Adrenal gland (tissue), 12 donors: Measurements from ENCODE around the gene PXMP2. TPM values are rescaled to one million over a fixed set of nuclear protein-coding genes. Genes with fewer than 3 reads are reported as not detected.
A peak's percentile ranks its signal among the peaks of the same experiment; 100 is the strongest.

Experiments used
- DNase-seq, 7 donors: peaks; one replicate each; pipeline ENCODE4 v3.0.0-alpha.2; 2019 to 2020
- H3K27ac ChIP-seq, 5 donors: fragments of 200-600 bp; sonication (generic) in 4 of 5; 1 replicate in 3 of 5; 2 replicates in 2 of 5; pipeline versions ENCODE4 v1.5.1 to v1.8.0; 2016 to 2020; ENCODE audit warnings: mild to moderate bottlenecking in 1 of 5
- H3K27me3 ChIP-seq: fragments of 200-600 bp; 2 replicates; pipeline ENCODE4 v1.8.0; 2021
- H3K36me3 ChIP-seq, 2 donors: fragments of 200-600 bp; replicated peaks in 1 of 2; 1 replicate in 1 of 2; 2 replicates in 1 of 2; pipeline versions ENCODE4 v1.5.1 to v1.8.0; 2018 to 2022
- H3K4me1 ChIP-seq, 2 donors: fragments of 200-600 bp; replicated peaks in 1 of 2; 1 replicate in 1 of 2; 2 replicates in 1 of 2; pipeline versions ENCODE4 v1.5.1 to v1.8.0; 2018 to 2021
- H3K4me3 ChIP-seq, 4 donors: fragments of 200-600 bp; sonication (generic) in 3 of 4; one replicate each; pipeline ENCODE4 v1.5.1; 2016 to 2018
- H3K9me3 ChIP-seq, 3 donors: fragments of 200-600 bp; sonication (generic) in 1 of 3; replicated peaks in 1 of 3; 1 replicate in 2 of 3; 2 replicates in 1 of 3; pipeline versions ENCODE4 v1.5.1 to v1.8.0; 2016 to 2021
- POLR2A ChIP-seq, 2 donors: fragments of 450-650 bp; IDR thresholded peaks; one replicate each; pipeline ENCODE4 v1.6.1; 2017; ENCODE audit warnings: antibody characterized with exemption in 2 of 2, mild to moderate bottlenecking in 2 of 2, moderate library complexity in 1 of 2
- WGBS, 4 donors: extraction: QIAGEN DNeasy Blood & Tissue Kit in 2 of 4; methylation state at CpG; one replicate each; pipeline versions ENCODE4 v1.1.5 to v1.1.7; 2013 to 2017; 5-methylcytosine and 5-hydroxymethylcytosine counted together
- intact Hi-C, 2 donors: fragments of 100-400 bp; cut with DNase I; formaldehyde crosslinking; loops; one replicate each; pipeline versions ENCODE4 v1.14.1 to v1.15.0; 2022 to 2023
- polyA plus RNA-seq, 3 donors: library from polyadenylated mRNA; stranded (reverse); fragments of 200-250 nt in 2 of 3; fragments of 350-450 nt in 1 of 3; fragmentation: Illumina TruSeq in 1 of 3; extraction: RNeasy Lipid Tissue Mini Kit (QIAGEN cat#74804) in 1 of 3; gene quantifications; one replicate each; pipeline ENCODE4 v1.2.3, GENCODE V29; 2013 to 2014
- total RNA-seq, 9 donors: library from RNA; depleted of rRNA in 4 of 9; stranded (reverse); fragments of >200 nt in 4 of 9; fragments of 120-200 nt in 1 of 9; fragmentation: NEBNext Ultra II Directional in 1 of 9; extraction: Animal tissue kit (Norgen Biotek cat#: 25700) in 1 of 9; gene quantifications; one replicate each; pipeline versions ENCODE4 v1.1.0 to v1.2.4, GENCODE V29; 2013 to 2023
- TF ChIP-seq, protein P1 (sequence below), 6 experiments: fragments of 450-650 bp in 4 of 6; fragments of 200-600 bp in 2 of 6; sonication (generic) in 1 of 6; IDR thresholded peaks; 1 replicate in 5 of 6; 2 replicates in 1 of 6; pipeline versions ENCODE4 v1.5.1 to v1.8.0; 2016 to 2021; ENCODE audit warnings: antibody characterized with exemption in 6 of 6, mild to moderate bottlenecking in 2 of 6, moderate library complexity in 1 of 6
- donor health status: healthy with polysubstance abuse.
- donor health status: Bipolar disorder and iron deficiency.
- donor health status: DM: yes; HTN: yes; CAD: no.
- donor health status: DM: no; HTN: no; CAD: no.
- donor health status: DM: no; HTN: no; CAD: no.
- donor health status: DM: yes; HTN: yes; CAD: no.

The PXMP2 gene
- total and polyA plus RNA-seq, 12 donors, result 8.2 to 51.7 (median 20.2) TPM

DNA sequence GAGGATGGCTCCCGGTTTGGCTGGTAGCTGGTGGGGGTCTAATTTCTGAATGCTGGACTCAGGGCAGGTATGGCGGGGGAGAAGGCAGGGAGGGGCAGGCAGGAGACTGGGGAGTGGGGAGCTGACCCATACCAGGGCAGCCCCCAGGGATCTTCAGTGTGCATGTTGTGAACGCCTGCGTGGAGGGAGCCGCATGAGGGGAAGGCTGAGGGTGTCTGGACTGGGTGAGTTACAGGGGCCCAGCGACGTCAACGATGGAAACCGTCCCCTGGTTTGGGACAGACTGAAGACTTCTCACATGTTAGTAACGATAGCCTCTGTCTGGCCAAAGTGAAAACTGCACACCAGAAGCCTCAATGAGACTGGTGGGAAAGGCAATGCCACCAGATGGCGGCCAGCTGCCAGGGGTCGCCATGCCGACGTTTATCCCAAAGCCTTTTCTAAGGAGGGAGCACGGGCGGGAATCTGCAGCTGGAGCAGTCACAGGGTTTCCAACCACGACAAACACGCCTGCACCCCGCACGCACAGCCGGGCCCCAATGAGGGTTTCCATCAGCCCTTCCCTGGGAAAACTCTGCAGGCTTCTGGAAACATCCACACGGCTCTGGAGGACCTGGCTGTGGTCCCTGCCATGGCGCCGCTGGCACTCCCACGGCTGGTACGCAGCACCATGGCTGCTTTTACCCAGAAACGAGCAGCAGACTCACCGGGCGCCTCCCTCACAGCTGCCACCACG, 37.3 kb downstream of the PXMP2 start:
- H3K36me3 ChIP-seq, result peaks cover 0 to 84% of the 10 kb centered on the region in 2 donors
- no peak for TF ChIP-seq POLR2A (IDR thresholded peaks at IDR 0.05)
- TF ChIP-seq, protein P1, sequence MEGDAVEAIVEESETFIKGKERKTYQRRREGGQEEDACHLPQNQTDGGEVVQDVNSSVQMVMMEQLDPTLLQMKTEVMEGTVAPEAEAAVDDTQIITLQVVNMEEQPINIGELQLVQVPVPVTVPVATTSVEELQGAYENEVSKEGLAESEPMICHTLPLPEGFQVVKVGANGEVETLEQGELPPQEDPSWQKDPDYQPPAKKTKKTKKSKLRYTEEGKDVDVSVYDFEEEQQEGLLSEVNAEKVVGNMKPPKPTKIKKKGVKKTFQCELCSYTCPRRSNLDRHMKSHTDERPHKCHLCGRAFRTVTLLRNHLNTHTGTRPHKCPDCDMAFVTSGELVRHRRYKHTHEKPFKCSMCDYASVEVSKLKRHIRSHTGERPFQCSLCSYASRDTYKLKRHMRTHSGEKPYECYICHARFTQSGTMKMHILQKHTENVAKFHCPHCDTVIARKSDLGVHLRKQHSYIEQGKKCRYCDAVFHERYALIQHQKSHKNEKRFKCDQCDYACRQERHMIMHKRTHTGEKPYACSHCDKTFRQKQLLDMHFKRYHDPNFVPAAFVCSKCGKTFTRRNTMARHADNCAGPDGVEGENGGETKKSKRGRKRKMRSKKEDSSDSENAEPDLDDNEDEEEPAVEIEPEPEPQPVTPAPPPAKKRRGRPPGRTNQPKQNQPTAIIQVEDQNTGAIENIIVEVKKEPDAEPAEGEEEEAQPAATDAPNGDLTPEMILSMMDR (IDR thresholded peaks at IDR 0.05), result no peak
- DNase-seq, result no peak
- H3K4me3 ChIP-seq, result no peak overlapping the region
- no peak overlapping the region for H3K27ac ChIP-seq
- intact Hi-C loops, result no loop called here
- H3K9me3 ChIP-seq, result no peaks in the 10 kb centered on the region
- H3K27me3 ChIP-seq, result no peaks in the 10 kb centered on the region
- H3K4me1 ChIP-seq, result peaks cover under 1 to 9% of the 10 kb centered on the region in 2 donors
- 92 to 97% (median 94%) methylated on average over 17 to 30 of the region's 30 CpGs for WGBS, 4 donors

DNA sequence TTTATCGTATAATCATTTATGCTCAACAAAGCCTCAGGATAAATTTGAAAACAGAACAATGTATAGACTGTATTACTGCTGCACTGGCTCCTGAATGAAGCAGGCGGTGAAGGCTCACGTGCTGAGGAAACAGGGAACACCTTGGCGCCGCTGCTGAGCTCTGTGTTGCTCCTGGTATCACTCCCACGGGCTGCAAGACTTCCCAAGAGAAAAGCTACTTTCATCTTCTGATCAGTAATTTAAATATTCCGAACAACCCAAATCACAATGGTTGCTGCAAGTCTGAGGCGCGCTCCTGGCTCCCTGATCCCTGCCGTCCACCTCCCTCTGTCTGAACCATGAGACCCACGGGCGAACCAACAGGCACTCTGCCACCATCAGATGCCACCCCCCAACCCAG, 39.0 kb downstream of the PXMP2 start:
- peaks cover 5 to 13% of the 10 kb centered on the region in 2 donors for H3K4me1 ChIP-seq
- H3K27ac ChIP-seq, result no peak overlapping the region
- no peaks in the 10 kb centered on the region for H3K9me3 ChIP-seq
- no peak for DNase-seq
- H3K36me3 ChIP-seq, result peaks cover 0 to 77% of the 10 kb centered on the region in 2 donors
- no peak overlapping the region for H3K4me3 ChIP-seq
- no peak for TF ChIP-seq POLR2A (IDR thresholded peaks at IDR 0.05)
- TF ChIP-seq, protein P1 (IDR thresholded peaks at IDR 0.05), result no peak
- WGBS, 4 donors, result 96 to 97% (median 96%) methylated on average over 12 of the region's 12 CpGs
- no peaks in the 10 kb centered on the region for H3K27me3 ChIP-seq
- intact Hi-C loops, result no loop called here

DNA sequence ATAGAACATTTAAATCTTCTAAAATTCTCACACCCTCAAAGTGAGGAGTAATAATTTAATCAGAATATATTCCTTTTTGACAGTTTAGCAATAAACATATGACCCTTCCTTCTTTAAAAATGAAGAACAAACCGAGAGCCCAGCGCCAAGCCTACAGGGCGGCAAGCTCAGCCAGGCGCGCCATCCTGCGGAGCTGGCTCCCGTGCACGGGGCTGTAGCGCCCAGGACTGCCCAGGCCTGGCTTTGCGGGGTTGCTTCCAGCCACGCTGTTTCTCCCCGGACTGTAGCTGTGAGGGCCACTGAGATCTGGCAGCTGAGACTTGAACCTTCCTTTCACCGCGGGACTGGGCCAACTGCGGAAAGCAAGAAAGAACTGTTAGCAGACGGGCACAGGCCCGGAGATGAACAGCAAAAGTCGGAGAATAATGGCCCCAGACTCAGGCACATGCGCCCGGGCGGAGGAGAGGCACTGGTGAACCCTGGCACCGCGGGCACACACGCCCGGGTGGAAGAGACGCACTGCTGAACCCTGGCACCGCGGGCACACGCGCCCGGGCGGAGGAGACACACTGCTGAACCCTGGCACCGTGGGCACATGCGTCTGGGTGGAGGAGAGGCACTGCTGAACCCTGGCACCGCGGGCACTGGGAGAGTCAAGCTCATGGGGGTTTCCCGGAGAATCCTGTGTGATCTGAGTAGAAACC, 39.9 kb downstream of the PXMP2 start:
- intact Hi-C loops, result no loop called here
- no peak overlapping the region for H3K27ac ChIP-seq
- H3K9me3 ChIP-seq, result no peaks in the 10 kb centered on the region
- TF ChIP-seq POLR2A (IDR thresholded peaks at IDR 0.05), result no peak
- TF ChIP-seq, protein P1 (IDR thresholded peaks at IDR 0.05), result no peak
- peaks cover 5 to 13% of the 10 kb centered on the region in 2 donors for H3K4me1 ChIP-seq
- DNase-seq, result no peak
- WGBS, 4 donors, result 93 to 97% (median 95%) methylated on average over 26 to 37 of the region's 37 CpGs
- no peak overlapping the region for H3K4me3 ChIP-seq
- peaks cover 0 to 79% of the 10 kb centered on the region in 2 donors for H3K36me3 ChIP-seq
- no peaks in the 10 kb centered on the region for H3K27me3 ChIP-seq

DNA sequence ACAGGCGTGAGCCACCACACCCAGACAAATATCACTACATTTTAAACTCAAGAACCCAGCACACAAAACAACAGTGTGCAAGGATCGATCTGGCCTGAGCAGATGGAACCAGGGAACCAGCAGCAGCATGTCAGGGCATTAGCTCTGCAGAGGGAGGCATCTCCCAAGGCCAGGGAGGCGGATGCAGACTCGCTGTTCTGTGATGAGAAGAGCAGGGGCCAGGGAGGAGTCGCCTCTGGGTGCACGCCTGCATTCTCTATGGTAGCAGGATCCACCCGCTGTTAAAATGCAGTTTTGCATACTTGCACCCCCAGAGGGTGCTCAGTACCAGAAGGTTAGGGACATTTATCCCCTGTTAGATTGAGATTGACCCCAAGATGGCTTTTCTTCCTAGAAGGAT, 41.1 kb downstream of the PXMP2 start:
- 81 to 94% (median 87%) methylated on average over 3 to 7 of the region's 7 CpGs for WGBS, 4 donors
- no peak overlapping the region for H3K4me3 ChIP-seq
- peak overlapping the region in 1 of 5 donors; percentile 16 for H3K27ac ChIP-seq
- TF ChIP-seq, protein P1 (IDR thresholded peaks at IDR 0.05), result no peak
- no peak for TF ChIP-seq POLR2A (IDR thresholded peaks at IDR 0.05)
- intact Hi-C loops, result no loop called here
- no peaks in the 10 kb centered on the region for H3K27me3 ChIP-seq
- H3K4me1 ChIP-seq, result peaks cover 5 to 12% of the 10 kb centered on the region in 2 donors
- peaks cover 0 to 77% of the 10 kb centered on the region in 2 donors for H3K36me3 ChIP-seq
- H3K9me3 ChIP-seq, result no peaks in the 10 kb centered on the region
- DNase-seq, result no peak
